ENCODE data around the gene GADD45GIP1.

GADD45GIP1 gene

DNA sequence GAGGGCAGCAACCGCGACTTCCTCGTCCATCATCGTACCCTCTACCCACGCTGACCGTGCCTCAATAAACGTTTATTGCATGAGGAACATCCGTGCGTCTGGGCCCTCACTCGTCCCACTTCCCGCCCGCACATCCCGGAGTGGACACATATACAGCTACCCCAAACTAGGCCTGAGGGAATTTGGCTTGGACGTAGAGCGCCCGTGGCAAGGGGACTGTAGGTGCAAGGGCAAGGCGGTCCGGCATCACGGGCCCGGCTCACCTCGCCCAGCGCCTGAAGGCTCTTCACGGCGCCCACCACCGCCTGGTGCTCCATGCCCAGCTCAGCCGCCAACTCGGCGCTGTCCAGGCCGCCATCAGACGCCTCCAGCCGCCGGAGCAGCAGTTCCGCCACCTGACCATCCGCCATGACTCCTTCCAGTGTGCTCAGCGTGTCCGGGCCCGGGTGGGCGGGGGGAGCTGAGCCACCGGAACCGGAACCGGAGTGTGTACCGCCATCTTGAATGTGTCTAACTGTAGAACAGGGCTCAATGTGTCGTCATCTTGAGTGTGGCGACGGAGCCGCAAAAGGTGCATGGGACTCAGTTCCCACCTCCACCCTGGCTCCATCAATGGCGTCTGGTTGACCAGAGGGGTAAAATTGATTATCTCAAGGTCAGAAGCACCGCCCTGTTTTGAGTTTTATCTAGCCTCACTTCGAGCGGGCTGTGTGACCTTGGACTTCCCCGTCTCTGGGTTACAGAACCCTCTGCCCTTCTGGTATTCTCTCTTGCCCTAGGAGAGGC is 23.5 kb downstream of the GADD45GIP1 start, which contains the start of gene FARSA:
Gene FARSA, minus strand, starts transcription at position 425 of the 786 bp plus-strand sequence. Its CDS starts 15 bp downstream, at position 410.
- Histone ChIP-seq H3K9me3 (no peaks in the 10 kb centered on the region), H3K36me3 (peaks cover 26% of the 10 kb centered on the region), H3K27me3 (no peaks in the 10 kb centered on the region), H3K4me1 (peaks cover 4% of the 10 kb centered on the region; the same call in 1 of the 2 replicates), H3K4me3 (ENCODE audit: low read depth, low read length) (peak within 1 kb of the TSS; percentile 100)
- TF ChIP-seq, protein P1, sequence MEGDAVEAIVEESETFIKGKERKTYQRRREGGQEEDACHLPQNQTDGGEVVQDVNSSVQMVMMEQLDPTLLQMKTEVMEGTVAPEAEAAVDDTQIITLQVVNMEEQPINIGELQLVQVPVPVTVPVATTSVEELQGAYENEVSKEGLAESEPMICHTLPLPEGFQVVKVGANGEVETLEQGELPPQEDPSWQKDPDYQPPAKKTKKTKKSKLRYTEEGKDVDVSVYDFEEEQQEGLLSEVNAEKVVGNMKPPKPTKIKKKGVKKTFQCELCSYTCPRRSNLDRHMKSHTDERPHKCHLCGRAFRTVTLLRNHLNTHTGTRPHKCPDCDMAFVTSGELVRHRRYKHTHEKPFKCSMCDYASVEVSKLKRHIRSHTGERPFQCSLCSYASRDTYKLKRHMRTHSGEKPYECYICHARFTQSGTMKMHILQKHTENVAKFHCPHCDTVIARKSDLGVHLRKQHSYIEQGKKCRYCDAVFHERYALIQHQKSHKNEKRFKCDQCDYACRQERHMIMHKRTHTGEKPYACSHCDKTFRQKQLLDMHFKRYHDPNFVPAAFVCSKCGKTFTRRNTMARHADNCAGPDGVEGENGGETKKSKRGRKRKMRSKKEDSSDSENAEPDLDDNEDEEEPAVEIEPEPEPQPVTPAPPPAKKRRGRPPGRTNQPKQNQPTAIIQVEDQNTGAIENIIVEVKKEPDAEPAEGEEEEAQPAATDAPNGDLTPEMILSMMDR (IDR thresholded peaks at IDR 0.05; ENCODE audit: low read depth, low read length): no peak
- DNase-seq: peak; percentile 95

DNA sequence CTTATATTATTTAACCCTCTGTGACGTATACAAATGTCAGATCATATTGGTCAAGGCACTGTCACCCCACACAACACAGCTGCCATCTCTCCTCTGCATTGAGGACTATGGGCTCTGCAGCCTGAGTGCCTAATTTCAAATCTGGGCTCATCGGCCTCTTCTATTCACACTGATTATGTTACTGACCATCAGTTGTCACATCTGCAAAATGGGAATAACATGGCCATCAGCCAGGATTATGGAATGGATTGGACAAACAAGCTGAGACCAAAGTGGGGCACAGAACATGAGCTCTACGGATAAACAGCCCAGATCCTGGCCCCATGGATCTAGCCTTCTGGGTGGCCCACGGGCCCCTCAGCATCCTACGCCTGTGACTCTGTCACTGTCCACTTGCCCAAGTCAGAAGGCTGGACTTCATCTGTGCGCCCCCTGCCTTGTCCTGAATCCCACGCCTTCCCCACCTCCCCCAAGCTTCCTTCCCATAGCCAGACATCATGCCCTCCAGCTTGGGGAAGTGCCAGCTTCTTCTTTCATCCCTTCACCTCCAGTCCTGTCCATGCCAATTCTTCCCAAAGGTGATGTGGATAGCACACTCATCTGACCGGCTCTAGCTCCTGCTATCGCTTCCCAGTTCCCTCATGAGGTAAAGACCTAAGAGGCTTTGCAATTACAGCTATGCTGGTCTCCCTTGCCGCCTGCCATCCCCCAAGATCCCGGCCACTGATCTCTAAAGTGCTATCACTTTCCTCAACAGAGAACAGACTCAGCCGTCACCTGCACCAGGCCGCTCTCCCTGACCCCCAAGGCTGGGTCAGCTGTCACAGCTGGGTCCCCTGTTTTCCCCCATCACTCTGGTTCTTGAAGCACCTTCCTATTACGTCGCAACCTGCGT is 24.4 kb downstream of the GADD45GIP1 start:
- TF ChIP-seq, protein P1 (IDR thresholded peaks at IDR 0.05; ENCODE audit: low read depth, low read length): no peak
- H3K4me1 ChIP-seq: peaks cover 3% of the 10 kb centered on the region; the same call in 1 of the 2 replicates
- H3K36me3 ChIP-seq: peaks cover 34% of the 10 kb centered on the region
- no peaks in the 10 kb centered on the region for H3K27me3 ChIP-seq
- DNase-seq: no peak
- H3K9me3 ChIP-seq: no peaks in the 10 kb centered on the region
- peak overlapping the region; percentile 100 for H3K4me3 ChIP-seq (ENCODE audit: low read depth, low read length)

DNA sequence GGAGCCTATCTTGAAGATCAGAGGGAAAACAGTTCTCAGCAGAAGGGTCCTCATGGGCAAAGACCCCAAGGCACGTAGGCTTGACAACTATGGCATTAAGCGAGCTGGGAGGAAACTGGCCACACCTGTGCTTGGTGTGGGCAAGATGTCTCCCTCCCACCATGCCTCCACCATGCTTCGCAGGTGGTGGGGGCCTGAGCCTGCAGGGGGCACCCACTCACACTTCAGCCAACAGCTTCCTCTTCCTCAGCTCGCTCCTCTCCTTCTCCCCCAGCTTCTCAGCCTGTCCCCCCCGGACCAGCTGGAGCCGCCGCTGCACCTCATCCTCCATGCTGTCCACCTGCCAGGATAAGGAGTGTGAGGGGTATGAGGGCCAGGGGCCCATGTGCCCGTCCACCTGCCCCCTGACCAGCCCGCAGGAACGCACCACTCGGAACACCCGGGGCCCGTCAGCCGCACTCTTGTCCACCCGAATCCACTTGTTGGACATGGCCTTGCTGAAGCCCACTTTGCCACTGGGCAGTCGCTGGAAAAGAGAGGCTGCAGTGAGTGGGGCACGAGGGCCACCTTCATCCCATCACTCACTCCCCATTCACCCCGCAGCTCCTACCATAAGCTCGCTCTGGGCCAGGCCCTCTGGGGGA is 26.9 kb downstream of the GADD45GIP1 start:
- H3K36me3 ChIP-seq: peaks cover 58% of the 10 kb centered on the region
- DNase-seq: no peak
- TF ChIP-seq, protein P1 (IDR thresholded peaks at IDR 0.05; ENCODE audit: low read depth, low read length): no peak

DNA sequence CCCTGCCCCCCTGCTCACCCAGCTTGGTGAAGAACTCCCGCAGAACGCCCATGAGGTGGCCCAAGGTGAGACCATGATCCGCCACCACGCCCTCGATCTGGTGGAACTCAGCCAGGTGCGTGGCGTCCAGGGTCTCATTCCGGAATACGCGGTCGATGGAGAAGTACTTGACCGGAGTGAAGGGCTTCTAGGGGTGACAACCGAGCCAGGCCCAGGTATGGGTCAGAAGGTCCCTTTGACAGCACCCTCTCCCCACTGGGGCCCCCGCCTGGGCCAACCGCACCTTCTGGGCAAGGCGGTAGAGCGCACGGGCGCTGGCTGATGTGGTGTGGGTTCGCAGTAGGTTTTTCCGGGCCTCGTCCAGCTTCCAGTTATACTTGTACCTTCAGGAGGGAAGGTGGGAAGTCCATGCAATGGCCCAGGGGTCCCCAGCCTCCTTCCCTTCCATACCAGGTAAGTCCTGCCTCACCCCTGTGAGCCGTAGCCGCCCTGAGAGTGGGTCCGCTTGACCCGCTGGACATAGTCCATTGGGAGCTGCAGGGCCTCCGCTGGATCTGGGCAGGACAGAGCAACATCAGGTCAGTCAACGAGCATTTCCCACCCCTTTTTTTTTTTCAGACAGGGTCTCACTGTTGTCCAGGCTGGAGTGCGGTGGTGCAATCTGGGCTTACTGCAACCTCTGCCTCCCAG is 32.3 kb downstream of the GADD45GIP1 start:
- DNase-seq: no peak
- TF ChIP-seq, protein P1 (IDR thresholded peaks at IDR 0.05; ENCODE audit: low read depth, low read length): no peak
- H3K36me3 ChIP-seq: peaks cover 72% of the 10 kb centered on the region

More for the DNA sequence above, 26.9 kb downstream of the GADD45GIP1 start:
- no peak overlapping the region for H3K4me3 ChIP-seq (ENCODE audit: low read depth, low read length)
- no peaks in the 10 kb centered on the region for H3K4me1 ChIP-seq
- no peaks in the 10 kb centered on the region for H3K27me3 ChIP-seq
- no peaks in the 10 kb centered on the region for H3K9me3 ChIP-seq

DNA sequence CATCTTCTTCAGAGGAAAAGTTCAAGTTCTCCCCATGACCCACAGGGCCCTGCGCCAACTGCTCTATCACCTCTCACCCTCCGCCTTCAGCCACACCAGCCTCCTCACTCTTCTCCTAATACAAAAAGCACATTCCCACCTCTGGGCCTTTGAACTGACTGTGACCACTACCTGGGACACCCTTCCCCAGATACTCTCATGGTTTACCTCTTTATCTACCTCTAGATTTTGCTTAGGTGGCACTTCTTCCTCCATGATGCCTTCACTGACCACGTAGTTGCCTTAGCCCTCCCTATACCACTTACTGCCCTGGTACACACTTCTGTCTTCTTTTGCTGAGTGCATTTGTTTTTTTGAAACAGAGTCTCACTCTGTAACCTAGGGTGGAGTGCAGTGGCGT is 34.1 kb downstream of the GADD45GIP1 start:
- TF ChIP-seq, protein P1 (IDR thresholded peaks at IDR 0.05; ENCODE audit: low read depth, low read length): no peak
- no peak overlapping the region for H3K4me3 ChIP-seq (ENCODE audit: low read depth, low read length)
- no peaks in the 10 kb centered on the region for H3K4me1 ChIP-seq
- DNase-seq: no peak
- peaks cover 56% of the 10 kb centered on the region for H3K36me3 ChIP-seq
- H3K9me3 ChIP-seq: peaks cover 6% of the 10 kb centered on the region
- H3K27me3 ChIP-seq: no peaks in the 10 kb centered on the region

More for the DNA sequence above, 32.3 kb downstream of the GADD45GIP1 start:
- H3K27me3 ChIP-seq: no peaks in the 10 kb centered on the region
- no peaks in the 10 kb centered on the region for H3K9me3 ChIP-seq
- no peak overlapping the region for H3K4me3 ChIP-seq (ENCODE audit: low read depth, low read length)
- no peaks in the 10 kb centered on the region for H3K4me1 ChIP-seq

Data from BE2C (cell line).